NCI-H446 (cell line): Measurements from ENCODE around the gene ZNF277.
"Not testable (repeated sequence)": the region's sequence is repeated elsewhere in the genome, so short reads cannot be mapped to it uniquely, and the experiment has no call there.

Source experiments
- DNase-seq, 2 experiments: peaks; one replicate each; lab custom pipeline; 2025; lab: John Stamatoyannopoulos, UW

ZNF277 gene

GRCh38 chr7:112292162-112292561 is 85.7 kb downstream of the ZNF277 start:
- DNase-seq, result no peak

DNA sequence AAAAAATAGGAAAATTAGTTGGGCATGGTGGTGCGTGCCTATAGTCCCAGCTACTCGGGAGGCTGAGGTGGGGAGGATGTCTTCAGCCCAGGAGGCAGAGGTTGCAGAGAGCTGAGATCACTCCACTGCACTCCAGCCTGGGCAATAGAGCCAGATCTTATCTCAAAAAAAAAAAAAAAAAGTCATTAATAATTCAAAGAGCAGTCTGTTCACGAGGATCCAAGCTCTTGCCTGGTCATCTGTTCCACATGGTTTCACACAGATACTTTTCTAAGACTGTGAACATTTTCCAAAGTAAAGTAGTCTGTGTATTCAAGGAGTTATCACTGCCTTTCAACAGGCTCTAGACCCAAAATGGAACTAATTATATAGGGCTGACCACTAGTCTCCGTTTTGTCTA is 86.9 kb downstream of the ZNF277 start:
- peak in 1 of 2 experiments; percentile 39 for DNase-seq

DNA sequence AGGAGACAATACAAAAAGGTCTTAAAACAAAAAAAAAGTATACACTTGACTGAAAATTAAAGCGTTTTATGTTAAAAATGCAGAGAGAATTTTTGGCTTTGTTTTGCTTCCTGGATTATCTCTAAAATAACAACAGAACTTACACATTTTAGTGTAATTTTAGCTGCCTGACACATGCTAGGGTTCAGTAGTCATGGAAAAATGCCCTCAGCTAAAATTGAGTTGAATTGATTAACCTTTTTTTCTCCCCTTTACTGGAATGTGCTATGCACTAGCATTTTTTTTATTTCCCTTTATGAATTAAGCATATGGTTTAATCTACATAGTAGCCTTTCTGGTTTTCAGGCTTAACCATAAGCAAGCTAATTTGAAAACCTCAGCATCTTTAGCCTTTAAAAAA is 89.9 kb downstream of the ZNF277 start:
- DNase-seq, result no peak

- DNase-seq, result no peak
Measured at GRCh38 chr7:112297681-112298080, 91.2 kb downstream of the ZNF277 start.

- no peak for DNase-seq
Measured at GRCh38 chr7:112298543-112299100, 92.1 kb downstream of the ZNF277 start.

- no peak for DNase-seq
Measured at GRCh38 chr7:112300072-112300471, 93.6 kb downstream of the ZNF277 start.

- DNase-seq, result no peak
Measured at GRCh38 chr7:112300831-112301407, 94.4 kb downstream of the ZNF277 start.

GRCh38 chr7:112302566-112302965 is 96.1 kb downstream of the ZNF277 start:
- no peak for DNase-seq

DNA sequence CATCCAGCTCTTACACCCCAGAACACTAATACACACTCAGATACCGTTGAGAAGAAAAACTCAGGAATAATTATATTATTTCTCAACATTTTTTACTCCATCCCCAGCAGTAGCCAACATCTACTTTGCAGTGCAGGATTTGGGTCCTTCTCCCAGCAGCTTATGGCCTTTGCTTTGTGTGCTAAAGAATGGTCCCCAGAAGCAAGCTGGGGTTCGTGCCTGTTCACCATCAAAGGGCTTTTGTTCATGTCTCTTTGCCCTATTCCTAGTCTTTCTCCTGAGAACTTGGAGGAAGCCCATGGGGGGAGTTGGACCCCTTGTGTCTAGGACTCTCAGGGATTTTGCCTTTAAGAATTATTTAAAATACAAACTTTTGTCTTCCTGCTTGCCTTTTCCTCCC is 100.4 kb downstream of the ZNF277 start:
- DNase-seq, result no peak

GRCh38 chr7:112307506-112307905 is 101.0 kb downstream of the ZNF277 start:
- no peak for DNase-seq

GRCh38 chr7:112308974-112309373 is 102.5 kb downstream of the ZNF277 start:
- no peak for DNase-seq

GRCh38 chr7:112316803-112317202 is 110.3 kb downstream of the ZNF277 start:
- DNase-seq, result not testable (repeated sequence)

DNA sequence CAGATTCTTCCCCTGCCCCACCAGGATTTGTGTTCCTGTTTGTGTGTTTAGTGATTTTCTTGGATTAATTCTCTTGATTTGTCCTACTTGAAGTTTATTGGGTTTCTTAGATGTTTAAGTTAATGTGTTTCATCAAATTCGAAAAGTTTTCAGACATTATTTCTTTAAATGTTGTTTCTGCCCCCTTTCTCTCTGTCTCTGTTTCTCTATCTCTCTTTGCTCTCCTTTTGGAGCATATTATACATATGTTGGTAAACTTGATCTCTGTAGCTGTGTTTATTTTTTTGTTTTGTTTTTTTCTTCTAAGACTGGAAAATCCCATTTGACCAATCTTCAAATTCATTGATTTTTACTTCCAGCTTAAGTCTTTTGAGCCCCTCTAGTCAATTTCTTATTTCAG is 115.6 kb downstream of the ZNF277 start:
- no peak for DNase-seq

- no peak for DNase-seq
Measured at GRCh38 chr7:112327566-112327965, 121.1 kb downstream of the ZNF277 start.

DNA sequence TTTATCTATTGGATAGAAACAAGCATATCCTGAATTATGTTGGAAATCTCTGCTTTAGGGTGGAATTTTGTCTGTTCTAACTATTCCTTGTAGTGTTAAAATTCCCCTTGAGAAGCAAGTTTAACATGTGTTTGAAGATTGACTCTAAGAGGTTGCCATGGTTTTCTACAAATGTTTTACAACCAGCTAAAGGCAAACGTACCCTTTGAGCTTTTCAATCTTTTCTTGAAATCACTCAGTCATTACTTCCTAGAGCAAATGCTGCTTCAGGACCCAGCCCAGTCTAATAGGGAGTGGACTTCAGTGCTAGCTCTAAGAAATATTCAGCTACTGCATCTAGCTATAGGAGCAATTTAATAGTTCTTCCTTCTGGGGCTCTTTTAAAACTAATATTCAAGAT is 125.0 kb downstream of the ZNF277 start:
- no peak for DNase-seq

DNA sequence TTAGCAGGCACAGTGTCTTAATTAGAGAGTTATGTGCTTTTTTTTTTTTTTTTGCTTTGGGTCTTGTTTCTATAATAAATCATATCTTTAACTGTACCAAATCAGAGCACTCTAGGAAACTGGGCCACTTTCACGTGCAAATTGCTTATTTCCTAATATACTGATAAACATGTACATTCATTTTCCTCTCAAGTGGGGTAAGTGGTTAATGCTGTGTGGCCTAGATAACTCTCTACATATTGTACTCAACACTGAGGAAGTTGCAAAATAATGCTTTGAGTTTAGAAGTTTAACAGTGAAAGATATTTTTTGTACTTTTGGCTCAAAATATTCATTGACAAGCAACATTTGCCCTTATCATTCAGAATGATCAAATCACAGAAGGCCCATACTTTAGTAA is 127.9 kb downstream of the ZNF277 start:
- no peak for DNase-seq

DNA sequence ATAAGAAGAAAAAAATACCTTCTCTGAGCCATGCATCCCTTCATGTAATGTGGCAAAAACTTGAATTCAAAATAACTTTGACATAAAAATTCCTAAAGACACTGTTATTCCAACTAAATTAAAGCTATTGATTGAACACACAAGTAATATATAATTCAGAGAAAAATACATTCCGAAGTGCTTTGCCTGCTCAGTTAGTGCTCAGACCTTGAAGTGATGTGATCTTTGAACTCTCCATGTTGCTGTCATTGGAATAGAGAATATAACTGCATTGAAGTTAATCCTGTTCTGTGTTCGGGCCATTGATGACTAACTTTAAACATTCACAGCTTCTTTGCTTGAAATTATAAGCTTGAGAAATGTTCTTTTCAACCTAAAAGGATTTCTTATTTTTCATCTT is 129.8 kb downstream of the ZNF277 start:
- no peak for DNase-seq

- DNase-seq, result no peak
Measured at GRCh38 chr7:112336936-112337576, 130.6 kb downstream of the ZNF277 start.

DNA sequence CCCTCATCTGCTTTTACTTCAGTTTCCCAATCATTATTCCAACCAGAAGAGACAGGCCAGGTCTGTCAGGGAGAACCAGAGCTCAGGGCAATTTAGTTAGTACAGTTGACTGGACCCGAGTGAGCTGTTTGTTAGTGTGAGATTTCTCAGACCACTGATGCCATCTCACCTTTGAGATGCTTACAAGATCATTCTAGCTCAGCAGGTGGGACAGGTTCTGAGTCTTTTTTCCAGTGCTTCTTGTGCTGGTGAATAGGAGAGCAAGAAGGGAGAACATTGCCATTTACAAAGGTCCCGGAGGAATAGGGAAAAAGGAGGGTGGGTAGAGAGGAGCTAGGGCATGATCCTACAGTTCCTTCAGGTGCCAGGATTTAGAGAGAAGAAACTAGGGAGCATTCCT is 131.4 kb downstream of the ZNF277 start:
- no peak for DNase-seq

GRCh38 chr7:112338786-112339185 is 132.3 kb downstream of the ZNF277 start:
- DNase-seq, result no peak

DNA sequence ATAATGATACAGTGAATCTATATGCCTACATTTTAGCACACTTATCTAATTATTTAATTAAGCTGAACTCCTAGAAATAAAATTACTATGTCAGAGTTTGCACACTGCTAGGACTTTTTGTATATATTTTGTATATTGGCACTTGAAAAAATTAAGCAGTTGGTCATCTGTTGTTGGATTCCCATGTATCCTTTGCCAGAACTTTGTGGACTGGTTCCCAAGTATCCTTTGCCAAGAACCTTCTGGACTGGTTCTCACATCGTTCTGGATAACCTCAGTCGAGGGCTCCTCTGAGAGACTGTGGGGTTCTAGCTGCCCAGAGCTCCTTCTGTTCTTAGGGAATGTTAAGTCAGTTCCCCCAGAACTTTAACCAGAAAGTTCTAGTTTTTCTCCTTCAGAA is 135.0 kb downstream of the ZNF277 start:
- no peak for DNase-seq

DNA sequence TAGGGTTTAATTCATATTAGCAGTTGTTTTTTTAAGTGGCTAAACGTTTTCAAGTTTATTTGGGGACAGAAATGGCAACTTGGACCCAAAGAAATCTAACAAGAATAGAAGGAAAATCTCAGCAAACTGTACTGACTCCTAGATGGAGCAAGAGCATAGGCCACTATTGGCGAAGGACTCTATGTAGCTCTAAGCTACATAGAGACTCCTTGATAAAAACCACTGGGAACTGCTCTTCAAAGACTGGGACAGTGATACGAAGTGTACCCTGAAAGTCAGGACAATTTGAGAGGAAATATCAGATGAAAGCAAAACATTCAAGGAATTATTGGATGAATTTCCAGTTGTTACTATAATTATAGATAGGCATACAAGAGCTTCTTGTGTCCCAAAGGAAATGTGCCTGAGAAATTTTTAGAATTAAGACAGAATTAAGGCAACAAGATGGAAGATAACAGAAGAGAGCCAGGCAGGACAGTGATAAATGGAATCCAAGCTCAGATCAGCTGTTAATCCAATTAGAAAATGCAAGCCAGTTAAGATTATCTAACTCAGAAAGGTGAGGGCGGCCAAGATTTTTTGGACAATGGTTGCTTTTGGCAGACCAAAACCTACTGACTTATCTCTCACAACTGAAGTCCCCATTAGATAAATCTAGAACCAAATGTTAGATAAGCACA is 140.0 kb downstream of the ZNF277 start:
- no peak for DNase-seq

- DNase-seq, result no peak
Measured at GRCh38 chr7:112347088-112347487, 140.6 kb downstream of the ZNF277 start.
